ENCODE measurements around the gene PSMC6. TPM values are rescaled to one million over a fixed set of nuclear protein-coding genes. Genes with fewer than 3 reads are reported as not detected.

The PSMC6 gene
- total and polyA plus RNA-seq, 2 experiments from 2014 or later, result 143 to 176 TPM

DNA sequence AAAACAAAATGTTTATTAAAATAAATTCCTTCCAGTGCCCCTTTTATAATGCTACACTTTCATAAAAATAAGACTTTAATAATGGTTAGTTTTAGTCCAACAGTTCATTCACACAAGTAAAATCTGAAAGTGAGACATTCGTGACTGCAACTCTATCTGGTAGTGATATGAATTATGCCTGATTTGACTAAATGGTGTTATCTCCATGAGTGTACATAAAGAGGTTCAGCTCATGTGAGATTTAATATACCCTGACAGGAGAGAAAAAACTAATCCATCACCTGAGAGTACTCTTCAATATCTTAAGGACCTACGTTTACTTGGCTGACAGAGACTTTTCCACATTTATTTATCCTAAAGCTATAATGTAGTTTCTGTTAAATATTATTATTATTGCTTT, 45.7 kb upstream of the PSMC6 start:
- H3K4me1 ChIP-seq (ENCODE audit: insufficient read depth), result peaks cover 4% of the 10 kb centered on the region; the same call in 1 of the 2 replicates
- Mint-ChIP-seq H3K4me3 (no peak overlapping the region), H3K27ac (no peak overlapping the region), H3K4me1 (peaks cover 15% of the 10 kb centered on the region), H3K27me3 (ENCODE audit: insufficient read depth, low read depth, poor library complexity) (no peaks in the 10 kb centered on the region), H3K9me3 (no peaks in the 10 kb centered on the region), H3K36me3 (ENCODE audit: low read depth) (peaks cover 16% of the 10 kb centered on the region)
- ATAC-seq, result no peak
- no peak overlapping the region for H2AFZ ChIP-seq
- H3K27me3 ChIP-seq (ENCODE audit: insufficient read depth), result no peaks in the 10 kb centered on the region
- no peak overlapping the region for H3K27ac ChIP-seq (ENCODE audit: low read depth)
- H3K36me3 ChIP-seq (ENCODE audit: insufficient read depth), result peaks cover 8% of the 10 kb centered on the region
- TF ChIP-seq CREB1 (CRISPR knock-in tag; IDR thresholded peaks at IDR 0.05; ENCODE audit: low read depth) (no peak), POLR2AphosphoS5 (IDR thresholded peaks at IDR 0.05; ENCODE audit: low read depth) (no peak), STAT1 (IDR thresholded peaks at IDR 0.05; ENCODE audit: unreplicated experiment) (no peak), JUNB (IDR thresholded peaks at IDR 0.05; ENCODE audit: unreplicated experiment) (no peak), NANOG (IDR thresholded peaks at IDR 0.05; ENCODE audit: borderline replicate concordance) (no peak), ZNF331 (CRISPR knock-in tag; IDR thresholded peaks at IDR 0.05; ENCODE audit: low read depth) (no peak), EZH2phosphoT487 (IDR thresholded peaks at IDR 0.05; ENCODE audit: unreplicated experiment) (no peak), ZNF114 (CRISPR knock-in tag; IDR thresholded peaks at IDR 0.05) (no peak), EZH2 (IDR thresholded peaks at IDR 0.05; ENCODE audit: low read depth, unreplicated experiment) (no peak)
- TF ChIP-seq, protein P1, sequence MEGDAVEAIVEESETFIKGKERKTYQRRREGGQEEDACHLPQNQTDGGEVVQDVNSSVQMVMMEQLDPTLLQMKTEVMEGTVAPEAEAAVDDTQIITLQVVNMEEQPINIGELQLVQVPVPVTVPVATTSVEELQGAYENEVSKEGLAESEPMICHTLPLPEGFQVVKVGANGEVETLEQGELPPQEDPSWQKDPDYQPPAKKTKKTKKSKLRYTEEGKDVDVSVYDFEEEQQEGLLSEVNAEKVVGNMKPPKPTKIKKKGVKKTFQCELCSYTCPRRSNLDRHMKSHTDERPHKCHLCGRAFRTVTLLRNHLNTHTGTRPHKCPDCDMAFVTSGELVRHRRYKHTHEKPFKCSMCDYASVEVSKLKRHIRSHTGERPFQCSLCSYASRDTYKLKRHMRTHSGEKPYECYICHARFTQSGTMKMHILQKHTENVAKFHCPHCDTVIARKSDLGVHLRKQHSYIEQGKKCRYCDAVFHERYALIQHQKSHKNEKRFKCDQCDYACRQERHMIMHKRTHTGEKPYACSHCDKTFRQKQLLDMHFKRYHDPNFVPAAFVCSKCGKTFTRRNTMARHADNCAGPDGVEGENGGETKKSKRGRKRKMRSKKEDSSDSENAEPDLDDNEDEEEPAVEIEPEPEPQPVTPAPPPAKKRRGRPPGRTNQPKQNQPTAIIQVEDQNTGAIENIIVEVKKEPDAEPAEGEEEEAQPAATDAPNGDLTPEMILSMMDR (conservative IDR thresholded peaks at IDR 0.05; ENCODE audit: low read depth in 2 of 2), result no peak
- TF ChIP-seq, protein P2, sequence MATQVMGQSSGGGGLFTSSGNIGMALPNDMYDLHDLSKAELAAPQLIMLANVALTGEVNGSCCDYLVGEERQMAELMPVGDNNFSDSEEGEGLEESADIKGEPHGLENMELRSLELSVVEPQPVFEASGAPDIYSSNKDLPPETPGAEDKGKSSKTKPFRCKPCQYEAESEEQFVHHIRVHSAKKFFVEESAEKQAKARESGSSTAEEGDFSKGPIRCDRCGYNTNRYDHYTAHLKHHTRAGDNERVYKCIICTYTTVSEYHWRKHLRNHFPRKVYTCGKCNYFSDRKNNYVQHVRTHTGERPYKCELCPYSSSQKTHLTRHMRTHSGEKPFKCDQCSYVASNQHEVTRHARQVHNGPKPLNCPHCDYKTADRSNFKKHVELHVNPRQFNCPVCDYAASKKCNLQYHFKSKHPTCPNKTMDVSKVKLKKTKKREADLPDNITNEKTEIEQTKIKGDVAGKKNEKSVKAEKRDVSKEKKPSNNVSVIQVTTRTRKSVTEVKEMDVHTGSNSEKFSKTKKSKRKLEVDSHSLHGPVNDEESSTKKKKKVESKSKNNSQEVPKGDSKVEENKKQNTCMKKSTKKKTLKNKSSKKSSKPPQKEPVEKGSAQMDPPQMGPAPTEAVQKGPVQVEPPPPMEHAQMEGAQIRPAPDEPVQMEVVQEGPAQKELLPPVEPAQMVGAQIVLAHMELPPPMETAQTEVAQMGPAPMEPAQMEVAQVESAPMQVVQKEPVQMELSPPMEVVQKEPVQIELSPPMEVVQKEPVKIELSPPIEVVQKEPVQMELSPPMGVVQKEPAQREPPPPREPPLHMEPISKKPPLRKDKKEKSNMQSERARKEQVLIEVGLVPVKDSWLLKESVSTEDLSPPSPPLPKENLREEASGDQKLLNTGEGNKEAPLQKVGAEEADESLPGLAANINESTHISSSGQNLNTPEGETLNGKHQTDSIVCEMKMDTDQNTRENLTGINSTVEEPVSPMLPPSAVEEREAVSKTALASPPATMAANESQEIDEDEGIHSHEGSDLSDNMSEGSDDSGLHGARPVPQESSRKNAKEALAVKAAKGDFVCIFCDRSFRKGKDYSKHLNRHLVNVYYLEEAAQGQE (IDR thresholded peaks at IDR 0.05; ENCODE audit: unreplicated experiment), result no peak
- TF ChIP-seq, protein P3, sequence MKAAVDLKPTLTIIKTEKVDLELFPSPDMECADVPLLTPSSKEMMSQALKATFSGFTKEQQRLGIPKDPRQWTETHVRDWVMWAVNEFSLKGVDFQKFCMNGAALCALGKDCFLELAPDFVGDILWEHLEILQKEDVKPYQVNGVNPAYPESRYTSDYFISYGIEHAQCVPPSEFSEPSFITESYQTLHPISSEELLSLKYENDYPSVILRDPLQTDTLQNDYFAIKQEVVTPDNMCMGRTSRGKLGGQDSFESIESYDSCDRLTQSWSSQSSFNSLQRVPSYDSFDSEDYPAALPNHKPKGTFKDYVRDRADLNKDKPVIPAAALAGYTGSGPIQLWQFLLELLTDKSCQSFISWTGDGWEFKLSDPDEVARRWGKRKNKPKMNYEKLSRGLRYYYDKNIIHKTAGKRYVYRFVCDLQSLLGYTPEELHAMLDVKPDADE (IDR thresholded peaks at IDR 0.05), result no peak
- TF ChIP-seq, protein P4, sequence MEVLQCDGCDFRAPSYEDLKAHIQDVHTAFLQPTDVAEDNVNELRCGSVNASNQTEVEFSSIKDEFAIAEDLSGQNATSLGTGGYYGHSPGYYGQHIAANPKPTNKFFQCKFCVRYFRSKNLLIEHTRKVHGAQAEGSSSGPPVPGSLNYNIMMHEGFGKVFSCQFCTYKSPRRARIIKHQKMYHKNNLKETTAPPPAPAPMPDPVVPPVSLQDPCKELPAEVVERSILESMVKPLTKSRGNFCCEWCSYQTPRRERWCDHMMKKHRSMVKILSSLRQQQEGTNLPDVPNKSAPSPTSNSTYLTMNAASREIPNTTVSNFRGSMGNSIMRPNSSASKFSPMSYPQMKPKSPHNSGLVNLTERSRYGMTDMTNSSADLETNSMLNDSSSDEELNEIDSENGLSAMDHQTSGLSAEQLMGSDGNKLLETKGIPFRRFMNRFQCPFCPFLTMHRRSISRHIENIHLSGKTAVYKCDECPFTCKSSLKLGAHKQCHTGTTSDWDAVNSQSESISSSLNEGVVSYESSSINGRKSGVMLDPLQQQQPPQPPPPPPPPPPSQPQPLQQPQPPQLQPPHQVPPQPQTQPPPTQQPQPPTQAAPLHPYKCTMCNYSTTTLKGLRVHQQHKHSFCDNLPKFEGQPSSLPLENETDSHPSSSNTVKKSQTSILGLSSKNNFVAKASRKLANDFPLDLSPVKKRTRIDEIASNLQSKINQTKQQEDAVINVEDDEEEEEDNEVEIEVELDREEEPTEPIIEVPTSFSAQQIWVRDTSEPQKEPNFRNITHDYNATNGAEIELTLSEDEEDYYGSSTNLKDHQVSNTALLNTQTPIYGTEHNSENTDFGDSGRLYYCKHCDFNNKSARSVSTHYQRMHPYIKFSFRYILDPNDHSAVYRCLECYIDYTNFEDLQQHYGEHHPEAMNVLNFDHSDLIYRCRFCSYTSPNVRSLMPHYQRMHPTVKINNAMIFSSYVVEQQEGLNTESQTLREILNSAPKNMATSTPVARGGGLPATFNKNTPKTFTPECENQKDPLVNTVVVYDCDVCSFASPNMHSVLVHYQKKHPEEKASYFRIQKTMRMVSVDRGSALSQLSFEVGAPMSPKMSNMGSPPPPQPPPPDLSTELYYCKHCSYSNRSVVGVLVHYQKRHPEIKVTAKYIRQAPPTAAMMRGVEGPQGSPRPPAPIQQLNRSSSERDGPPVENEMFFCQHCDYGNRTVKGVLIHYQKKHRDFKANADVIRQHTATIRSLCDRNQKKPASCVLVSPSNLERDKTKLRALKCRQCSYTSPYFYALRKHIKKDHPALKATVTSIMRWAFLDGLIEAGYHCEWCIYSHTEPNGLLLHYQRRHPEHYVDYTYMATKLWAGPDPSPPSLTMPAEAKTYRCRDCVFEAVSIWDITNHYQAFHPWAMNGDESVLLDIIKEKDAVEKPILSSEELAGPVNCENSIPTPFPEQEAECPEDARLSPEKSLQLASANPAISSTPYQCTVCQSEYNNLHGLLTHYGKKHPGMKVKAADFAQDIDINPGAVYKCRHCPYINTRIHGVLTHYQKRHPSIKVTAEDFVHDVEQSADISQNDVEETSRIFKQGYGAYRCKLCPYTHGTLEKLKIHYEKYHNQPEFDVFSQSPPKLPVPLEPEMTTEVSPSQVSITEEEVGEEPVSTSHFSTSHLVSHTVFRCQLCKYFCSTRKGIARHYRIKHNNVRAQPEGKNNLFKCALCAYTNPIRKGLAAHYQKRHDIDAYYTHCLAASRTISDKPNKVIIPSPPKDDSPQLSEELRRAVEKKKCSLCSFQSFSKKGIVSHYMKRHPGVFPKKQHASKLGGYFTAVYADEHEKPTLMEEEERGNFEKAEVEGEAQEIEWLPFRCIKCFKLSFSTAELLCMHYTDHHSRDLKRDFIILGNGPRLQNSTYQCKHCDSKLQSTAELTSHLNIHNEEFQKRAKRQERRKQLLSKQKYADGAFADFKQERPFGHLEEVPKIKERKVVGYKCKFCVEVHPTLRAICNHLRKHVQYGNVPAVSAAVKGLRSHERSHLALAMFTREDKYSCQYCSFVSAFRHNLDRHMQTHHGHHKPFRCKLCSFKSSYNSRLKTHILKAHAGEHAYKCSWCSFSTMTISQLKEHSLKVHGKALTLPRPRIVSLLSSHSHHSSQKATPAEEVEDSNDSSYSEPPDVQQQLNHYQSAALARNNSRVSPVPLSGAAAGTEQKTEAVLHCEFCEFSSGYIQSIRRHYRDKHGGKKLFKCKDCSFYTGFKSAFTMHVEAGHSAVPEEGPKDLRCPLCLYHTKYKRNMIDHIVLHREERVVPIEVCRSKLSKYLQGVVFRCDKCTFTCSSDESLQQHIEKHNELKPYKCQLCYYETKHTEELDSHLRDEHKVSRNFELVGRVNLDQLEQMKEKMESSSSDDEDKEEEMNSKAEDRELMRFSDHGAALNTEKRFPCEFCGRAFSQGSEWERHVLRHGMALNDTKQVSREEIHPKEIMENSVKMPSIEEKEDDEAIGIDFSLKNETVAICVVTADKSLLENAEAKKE (CRISPR knock-in tag; IDR thresholded peaks at IDR 0.05), result no peak
- H3K9me2 ChIP-seq (ENCODE audit: insufficient read depth), result no peaks in the 10 kb centered on the region
- no peaks in the 10 kb centered on the region for H3F3A ChIP-seq (replicated peaks; ENCODE audit: low read depth)
- no peak for DNase-seq (ENCODE audit: low spot score)
- no peaks in the 10 kb centered on the region for H3K79me2 ChIP-seq (replicated peaks; ENCODE audit: insufficient read depth)
- H3K4me2 ChIP-seq, result no peak overlapping the region
- H4K20me1 ChIP-seq (replicated peaks; ENCODE audit: insufficient read depth), result no peaks in the 10 kb centered on the region
- H3K4me3 ChIP-seq, result no peak overlapping the region
